Measurements from ENCODE around the gene MST1. TPM values are rescaled to one million over a fixed set of nuclear protein-coding genes. Genes with fewer than 3 reads are reported as not detected.

Gene MST1
- total RNA-seq, 1 experiment from 2014 or later = 15.4 TPM

- H3K9me3 ChIP-seq = no peaks in the 10 kb centered on the region
- peaks cover 4% of the 10 kb centered on the region for H3K36me3 ChIP-seq (ENCODE audit: control insufficient read depth, insufficient read depth, low read length)
- H3K27me3 Mint-ChIP-seq (ENCODE audit: insufficient read depth, unreplicated experiment) = no peaks in the 10 kb centered on the region
- POLR2A ChIA-PET = no interaction called here
- DNase-seq = peak in 1 of 2 experiments; percentile 36
- H3K36me3 Mint-ChIP-seq (ENCODE audit: insufficient read depth, unreplicated experiment) = peaks cover 75% of the 10 kb centered on the region
- CTCF ChIA-PET = interaction anchor here (0.9 to 1.8 kb wide), 4 partner anchors 80 to 183 kb away, joined by 3 to 4 read pairs (median 4); partner anchors contain the start of gene INKA1
- H3K9me3 Mint-ChIP-seq (ENCODE audit: unreplicated experiment) = no peaks in the 10 kb centered on the region
- BruUV-seq (replicated peaks) = no TSS peak
- H3K4me1 ChIP-seq = peaks cover 9% of the 10 kb centered on the region
- TF ChIP-seq CTCF (IDR thresholded peaks at IDR 0.05; ENCODE audit: insufficient read depth in 1 of 2, low read depth in 1 of 2, low read length in 1 of 2, severe bottlenecking in 1 of 2, unreplicated experiment in 1 of 2) = no peak
- H3K4me3 Mint-ChIP-seq (ENCODE audit: unreplicated experiment) = peak overlapping the region; percentile 79
- H3K27me3 ChIP-seq (replicated peaks; ENCODE audit: control insufficient read depth, insufficient read depth, low read length) = no peaks in the 10 kb centered on the region
- intact Hi-C loops (cut with micrococcal nuclease; ENCODE audit: unreplicated experiment) = loop anchor here (5.0 kb wide), 1 partner anchor 64 kb away; the partner anchor contains the start of gene IP6K1
- H3K4me3 ChIP-seq (ENCODE audit: low read depth, low read length) = peak overlapping the region; percentile 99
- peak overlapping the region; percentile 92 for H3K27ac Mint-ChIP-seq (ENCODE audit: unreplicated experiment)
- H3K4me1 Mint-ChIP-seq (ENCODE audit: low read depth, unreplicated experiment) = peaks cover 7% of the 10 kb centered on the region
Measured at GRCh38 chr3:49722896-49723295, 33.6 kb upstream of the MST1 start.

- H3K4me3 Mint-ChIP-seq (ENCODE audit: unreplicated experiment) = peak overlapping the region; percentile 79
- TF ChIP-seq CTCF (IDR thresholded peaks at IDR 0.05; ENCODE audit: insufficient read depth in 1 of 2, low read depth in 1 of 2, low read length in 1 of 2, severe bottlenecking in 1 of 2, unreplicated experiment in 1 of 2) = no peak
- Histone ChIP-seq H3K36me3 (ENCODE audit: control insufficient read depth, insufficient read depth, low read length) (peaks cover 4% of the 10 kb centered on the region), H3K4me1 (peaks cover 9% of the 10 kb centered on the region), H3K4me3 (ENCODE audit: low read depth, low read length) (no peak overlapping the region), H3K9me3 (no peaks in the 10 kb centered on the region), H3K27me3 (replicated peaks; ENCODE audit: control insufficient read depth, insufficient read depth, low read length) (no peaks in the 10 kb centered on the region)
- no peaks in the 10 kb centered on the region for H3K9me3 Mint-ChIP-seq (ENCODE audit: unreplicated experiment)
- intact Hi-C loops (cut with micrococcal nuclease; ENCODE audit: unreplicated experiment) = loop anchor here (5.0 kb wide), 1 partner anchor 65 kb away; the partner anchor contains the start of gene IP6K1
- no TSS peak for BruUV-seq (replicated peaks)
- peaks cover 73% of the 10 kb centered on the region for H3K36me3 Mint-ChIP-seq (ENCODE audit: insufficient read depth, unreplicated experiment)
- ChIA-PET CTCF (interaction anchor here (0.9 to 1.8 kb wide), 3 partner anchors 81 to 182 kb away, joined by 3 to 4 read pairs (median 4); partner anchors contain the start of gene INKA1), POLR2A (no interaction called here)
- H3K27me3 Mint-ChIP-seq (ENCODE audit: insufficient read depth, unreplicated experiment) = no peaks in the 10 kb centered on the region
- peak overlapping the region; percentile 92 for H3K27ac Mint-ChIP-seq (ENCODE audit: unreplicated experiment)
- DNase-seq = no peak
- peaks cover 7% of the 10 kb centered on the region for H3K4me1 Mint-ChIP-seq (ENCODE audit: low read depth, unreplicated experiment)
Measured at GRCh38 chr3:49721896-49722781, 32.9 kb upstream of the MST1 start.

GRCh38 chr3:49721596-49721895 is 32.3 kb upstream of the MST1 start:
- ChIA-PET CTCF (no interaction called here), POLR2A (no interaction called here)
- no peak overlapping the region for H3K27ac Mint-ChIP-seq (ENCODE audit: unreplicated experiment)
- Histone ChIP-seq H3K9me3 (no peaks in the 10 kb centered on the region), H3K4me1 (peaks cover 9% of the 10 kb centered on the region), H3K27me3 (replicated peaks; ENCODE audit: control insufficient read depth, insufficient read depth, low read length) (no peaks in the 10 kb centered on the region), H3K36me3 (ENCODE audit: control insufficient read depth, insufficient read depth, low read length) (peaks cover 3% of the 10 kb centered on the region), H3K4me3 (ENCODE audit: low read depth, low read length) (no peak overlapping the region)
- no peak for TF ChIP-seq CTCF (IDR thresholded peaks at IDR 0.05; ENCODE audit: insufficient read depth in 1 of 2, low read depth in 1 of 2, low read length in 1 of 2, severe bottlenecking in 1 of 2, unreplicated experiment in 1 of 2)
- peak overlapping the region; percentile 45 for H3K4me3 Mint-ChIP-seq (ENCODE audit: unreplicated experiment)
- H3K4me1 Mint-ChIP-seq (ENCODE audit: low read depth, unreplicated experiment) = peaks cover 7% of the 10 kb centered on the region
- BruUV-seq (replicated peaks) = no TSS peak
- intact Hi-C loops (cut with micrococcal nuclease; ENCODE audit: unreplicated experiment) = loop anchor here (5.0 kb wide), 1 partner anchor 66 kb away; the partner anchor contains the start of gene IP6K1
- DNase-seq = peak in 1 of 2 experiments; percentile 32
- no peaks in the 10 kb centered on the region for H3K9me3 Mint-ChIP-seq (ENCODE audit: unreplicated experiment)
- no peaks in the 10 kb centered on the region for H3K27me3 Mint-ChIP-seq (ENCODE audit: insufficient read depth, unreplicated experiment)
- H3K36me3 Mint-ChIP-seq (ENCODE audit: insufficient read depth, unreplicated experiment) = peaks cover 68% of the 10 kb centered on the region

Measured in Caco-2 (cell line).